ENCODE results near the gene KCNT1.

The KCNT1 gene

DNA sequence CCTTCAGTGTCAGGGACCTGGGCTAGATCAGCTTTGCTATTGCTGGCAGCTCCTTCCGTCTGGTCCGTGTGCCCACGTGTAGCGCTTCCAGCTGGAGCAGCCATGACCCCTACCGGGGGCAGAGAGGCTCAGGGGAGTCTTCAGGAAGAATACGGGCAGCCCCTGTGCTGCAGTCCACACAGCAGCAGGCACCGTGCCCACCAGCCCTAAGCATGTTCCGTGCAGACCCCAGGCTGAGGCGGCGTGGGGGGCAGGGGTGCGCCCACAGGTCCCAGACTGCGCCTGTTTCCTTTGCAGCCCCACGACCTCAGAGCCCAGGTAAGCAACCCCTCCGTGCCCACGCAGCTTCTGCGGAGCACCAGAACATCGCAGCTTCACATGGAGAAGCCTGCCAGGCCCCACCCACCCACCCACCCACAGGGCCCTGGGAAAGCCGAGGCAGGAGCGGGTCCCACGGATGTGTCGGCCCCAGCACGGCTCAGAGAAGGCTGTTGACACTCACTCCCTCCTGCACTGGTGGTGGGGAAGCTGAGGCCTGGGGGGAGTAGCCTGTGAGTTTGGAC is 83.1 kb downstream of the KCNT1 start:
- DNase-seq (ENCODE audit: low read depth), result no peak
- no peak overlapping the region for H3K4me3 ChIP-seq (ENCODE audit: low read depth, low read length)
- TF ChIP-seq, protein P1, sequence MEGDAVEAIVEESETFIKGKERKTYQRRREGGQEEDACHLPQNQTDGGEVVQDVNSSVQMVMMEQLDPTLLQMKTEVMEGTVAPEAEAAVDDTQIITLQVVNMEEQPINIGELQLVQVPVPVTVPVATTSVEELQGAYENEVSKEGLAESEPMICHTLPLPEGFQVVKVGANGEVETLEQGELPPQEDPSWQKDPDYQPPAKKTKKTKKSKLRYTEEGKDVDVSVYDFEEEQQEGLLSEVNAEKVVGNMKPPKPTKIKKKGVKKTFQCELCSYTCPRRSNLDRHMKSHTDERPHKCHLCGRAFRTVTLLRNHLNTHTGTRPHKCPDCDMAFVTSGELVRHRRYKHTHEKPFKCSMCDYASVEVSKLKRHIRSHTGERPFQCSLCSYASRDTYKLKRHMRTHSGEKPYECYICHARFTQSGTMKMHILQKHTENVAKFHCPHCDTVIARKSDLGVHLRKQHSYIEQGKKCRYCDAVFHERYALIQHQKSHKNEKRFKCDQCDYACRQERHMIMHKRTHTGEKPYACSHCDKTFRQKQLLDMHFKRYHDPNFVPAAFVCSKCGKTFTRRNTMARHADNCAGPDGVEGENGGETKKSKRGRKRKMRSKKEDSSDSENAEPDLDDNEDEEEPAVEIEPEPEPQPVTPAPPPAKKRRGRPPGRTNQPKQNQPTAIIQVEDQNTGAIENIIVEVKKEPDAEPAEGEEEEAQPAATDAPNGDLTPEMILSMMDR (conservative IDR thresholded peaks at IDR 0.05; ENCODE audit: low read depth, low read length), result no peak

DNA sequence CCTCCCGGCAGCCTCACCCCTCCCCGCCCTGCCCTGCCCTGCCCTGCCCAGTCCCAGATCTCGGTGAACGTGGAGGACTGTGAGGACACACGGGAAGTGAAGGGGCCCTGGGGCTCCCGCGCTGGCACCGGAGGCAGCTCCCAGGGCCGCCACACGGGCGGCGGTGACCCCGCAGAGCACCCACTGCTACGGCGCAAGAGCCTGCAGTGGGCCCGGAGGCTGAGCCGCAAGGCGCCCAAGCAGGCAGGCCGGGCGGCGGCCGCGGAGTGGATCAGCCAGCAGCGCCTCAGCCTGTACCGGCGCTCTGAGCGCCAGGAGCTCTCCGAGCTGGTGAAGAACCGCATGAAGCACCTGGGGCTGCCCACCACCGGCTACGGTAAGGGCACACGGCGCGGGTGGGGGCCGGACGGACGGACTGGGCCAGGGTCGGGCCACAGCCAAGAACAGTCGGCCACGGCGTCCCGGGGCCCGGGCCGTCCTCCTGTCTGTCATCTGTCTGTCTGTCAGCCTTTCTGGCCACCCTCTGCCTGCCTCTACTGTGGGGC is 84.2 kb downstream of the KCNT1 start:
- no peak for DNase-seq (ENCODE audit: low read depth)
- TF ChIP-seq, protein P1 (conservative IDR thresholded peaks at IDR 0.05; ENCODE audit: low read depth, low read length), result no peak
- no peak overlapping the region for H3K4me3 ChIP-seq (ENCODE audit: low read depth, low read length)

DNA sequence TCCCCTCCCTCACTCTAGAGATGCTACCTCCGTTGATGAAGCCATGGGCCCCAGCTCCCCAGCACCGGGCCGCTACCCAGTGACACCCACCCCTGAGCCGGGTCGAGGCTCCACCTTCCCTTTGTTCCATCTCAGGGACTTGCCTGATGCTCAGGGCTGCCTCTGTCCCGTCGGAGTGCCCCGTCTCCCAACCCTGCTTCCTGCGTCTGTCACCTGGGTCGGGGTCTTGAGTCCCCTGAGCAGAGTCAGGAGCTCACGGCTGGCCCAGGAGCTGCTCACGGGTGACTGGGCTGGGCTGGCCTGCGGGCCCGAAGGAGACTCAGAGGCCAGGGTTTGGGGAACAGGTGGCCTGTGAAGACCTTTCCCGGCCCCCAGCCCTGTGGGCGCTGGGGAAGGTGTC is 85.3 kb downstream of the KCNT1 start:
- TF ChIP-seq, protein P1 (conservative IDR thresholded peaks at IDR 0.05; ENCODE audit: low read depth, low read length), result no peak
- DNase-seq (ENCODE audit: low read depth), result no peak
- no peak overlapping the region for H3K4me3 ChIP-seq (ENCODE audit: low read depth, low read length)

DNA sequence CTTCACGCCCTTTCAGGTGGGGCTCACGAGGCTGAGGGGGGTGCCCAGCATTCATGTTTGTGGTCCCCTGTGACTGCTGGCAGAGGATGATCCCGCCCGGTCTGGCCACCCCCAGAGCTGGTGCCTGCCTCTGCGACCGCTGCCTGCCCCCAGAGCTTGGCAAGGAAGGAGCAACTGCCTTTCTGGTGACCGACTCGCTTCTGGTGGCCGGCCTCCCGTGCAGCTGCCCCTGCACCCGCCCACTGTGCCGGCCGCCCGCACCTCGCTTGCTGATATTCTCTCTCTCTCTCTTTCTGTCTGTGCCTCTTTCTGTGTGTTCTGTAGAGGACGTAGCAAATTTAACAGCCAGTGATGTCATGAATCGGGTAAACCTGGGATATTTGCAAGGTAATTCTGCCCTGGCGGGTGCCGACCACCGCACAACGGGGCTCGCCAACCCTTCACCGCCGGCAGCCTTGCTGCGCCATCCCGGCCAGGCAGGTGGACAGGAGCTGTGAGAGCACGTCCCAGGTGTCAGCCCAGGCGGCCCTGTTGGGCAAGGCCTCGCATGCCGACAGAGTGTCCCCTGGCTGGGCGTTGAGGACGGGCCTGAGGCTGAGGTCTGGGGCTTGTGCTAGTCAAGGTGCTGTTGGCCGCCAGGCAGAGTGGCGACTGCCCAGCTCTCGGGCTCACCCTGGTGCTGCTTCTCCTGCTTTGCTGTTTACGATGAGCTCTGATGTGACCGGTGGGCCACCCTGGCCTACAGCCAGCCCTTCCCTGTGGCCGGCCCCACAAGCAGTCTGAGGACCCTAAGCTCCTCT is 86.0 kb downstream of the KCNT1 start:
- no peak for DNase-seq (ENCODE audit: low read depth)
- no peak overlapping the region for H3K4me3 ChIP-seq (ENCODE audit: low read depth, low read length)
- TF ChIP-seq, protein P1 (conservative IDR thresholded peaks at IDR 0.05; ENCODE audit: low read depth, low read length), result no peak

DNA sequence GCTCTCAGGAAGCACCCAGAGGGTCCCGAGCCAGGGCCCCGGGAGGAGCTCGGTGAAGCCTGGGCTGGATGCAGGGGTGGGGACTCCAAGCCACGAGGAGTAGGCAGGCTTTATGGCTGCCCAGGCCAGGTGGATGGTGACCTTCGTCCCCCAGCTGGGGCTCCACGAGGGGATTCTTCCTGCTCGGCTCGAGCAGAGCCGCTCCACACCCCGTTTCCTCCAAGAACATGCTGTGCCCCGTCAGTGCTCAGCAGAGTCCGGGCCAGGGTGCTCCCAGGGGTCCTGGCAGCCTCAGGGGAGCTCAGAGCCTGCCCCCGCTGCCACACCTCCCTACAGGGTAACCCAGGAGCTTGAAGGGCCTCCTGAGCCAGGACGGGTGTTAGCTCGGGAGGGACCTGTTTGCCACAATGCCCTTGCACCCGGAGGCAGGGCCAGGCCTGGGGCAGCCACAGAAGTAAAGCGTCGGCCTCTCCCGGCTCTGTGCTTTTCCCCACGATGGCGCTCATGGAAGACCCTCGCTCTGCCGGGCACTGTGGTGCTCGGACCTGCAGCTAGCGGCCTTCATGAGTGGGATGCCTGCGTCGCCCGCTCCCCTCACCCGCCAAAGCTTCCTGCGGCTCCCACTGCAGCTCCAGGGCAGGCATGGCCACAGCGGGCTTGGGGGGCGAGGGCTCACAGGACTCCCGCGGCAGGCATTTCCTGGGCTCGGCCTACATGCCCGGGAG is 86.8 kb downstream of the KCNT1 start:
- DNase-seq (ENCODE audit: low read depth), result no peak
- no peak overlapping the region for H3K4me3 ChIP-seq (ENCODE audit: low read depth, low read length)
- TF ChIP-seq, protein P1 (conservative IDR thresholded peaks at IDR 0.05; ENCODE audit: low read depth, low read length), result no peak

DNA sequence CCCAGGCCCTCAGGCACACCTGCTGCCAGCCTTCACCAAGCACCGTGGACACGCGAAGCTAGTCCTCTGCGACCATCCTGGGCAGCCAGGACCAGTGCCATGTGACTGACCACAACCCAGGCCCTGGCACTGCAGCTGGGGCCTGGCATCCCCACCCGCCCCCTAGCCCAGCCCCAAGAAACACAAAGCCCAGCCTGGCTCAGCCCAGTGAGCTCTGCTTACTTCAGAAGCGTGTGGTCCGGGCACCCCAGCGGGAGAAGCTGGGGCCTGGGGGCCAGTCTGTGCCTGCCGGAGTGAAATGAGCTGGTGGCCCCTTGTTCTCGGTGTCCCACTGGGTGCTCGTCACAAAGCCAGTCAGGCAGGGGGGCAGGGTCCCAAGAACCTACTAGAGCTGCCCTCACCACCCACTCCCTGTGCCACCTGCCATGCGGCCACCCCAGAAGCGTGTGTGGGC is 87.9 kb downstream of the KCNT1 start:
- DNase-seq (ENCODE audit: low read depth), result no peak
- TF ChIP-seq, protein P1 (conservative IDR thresholded peaks at IDR 0.05; ENCODE audit: low read depth, low read length), result no peak
- H3K4me3 ChIP-seq (ENCODE audit: low read depth, low read length), result no peak overlapping the region

Data from choroid plexus epithelial cell (primary cell).